Activated CD4-positive, alpha-beta T cell treated with anti-CD3 and anti-CD28 coated beads, Interleukin-2, amount 10 ng/mL, durations not matched to agents 7 days and 5 days (primary cell): Measurements from ENCODE around the gene ITPKB. TPM values are rescaled to one million over a fixed set of nuclear protein-coding genes. Genes with fewer than 3 reads are reported as not detected.
A peak's percentile ranks its signal among the peaks of the same experiment; 100 is the strongest.

Source experiments
- CTCF ChIA-PET: fragments of 350-600 bp; sonication (Branson Sonifier 250); formaldehyde crosslinking; loops from one replicate; lab custom pipeline; 2021; ENCODE audit warnings: antibody characterized with exemption; lab: Charles Lee
- POLR2A ChIA-PET: fragments of 350-600 bp; sonication (Branson Sonifier 250); formaldehyde crosslinking; loops from one replicate; lab custom pipeline; 2021; ENCODE audit warnings: antibody characterized with exemption; lab: Charles Lee
- DNase-seq: peaks from one replicate; pipeline ENCODE4 v3.0.0-alpha.2; 2020
- H3K27ac Mint-ChIP-seq: one replicate; pipeline ENCODE4 v1.8.0; 2021; ENCODE audit warnings: mild to moderate bottlenecking, moderate library complexity, mixed read lengths
- H3K27me3 Mint-ChIP-seq: one replicate; pipeline ENCODE4 v1.8.0; 2021; ENCODE audit warnings: mixed read lengths
- H3K36me3 Mint-ChIP-seq: one replicate; pipeline ENCODE4 v1.8.0; 2021; ENCODE audit warnings: low read depth, mixed read lengths
- H3K4me1 Mint-ChIP-seq: one replicate; pipeline ENCODE4 v1.8.0; 2021; ENCODE audit warnings: mixed read lengths
- H3K4me3 Mint-ChIP-seq: one replicate; pipeline ENCODE4 v1.8.0; 2021; ENCODE audit warnings: mild to moderate bottlenecking, moderate library complexity, mixed read lengths
- H3K9me3 Mint-ChIP-seq: one replicate; pipeline ENCODE4 v1.8.0; 2021; ENCODE audit warnings: mixed read lengths
- total RNA-seq, 2 experiments: library from RNA; stranded (reverse); gene quantifications; one replicate each; pipeline ENCODE4 v1.2.3, GENCODE V29; 2021

ITPKB gene
- total RNA-seq, 2 experiments from 2014 or later = 61.1 to 64.0 TPM

DNA sequence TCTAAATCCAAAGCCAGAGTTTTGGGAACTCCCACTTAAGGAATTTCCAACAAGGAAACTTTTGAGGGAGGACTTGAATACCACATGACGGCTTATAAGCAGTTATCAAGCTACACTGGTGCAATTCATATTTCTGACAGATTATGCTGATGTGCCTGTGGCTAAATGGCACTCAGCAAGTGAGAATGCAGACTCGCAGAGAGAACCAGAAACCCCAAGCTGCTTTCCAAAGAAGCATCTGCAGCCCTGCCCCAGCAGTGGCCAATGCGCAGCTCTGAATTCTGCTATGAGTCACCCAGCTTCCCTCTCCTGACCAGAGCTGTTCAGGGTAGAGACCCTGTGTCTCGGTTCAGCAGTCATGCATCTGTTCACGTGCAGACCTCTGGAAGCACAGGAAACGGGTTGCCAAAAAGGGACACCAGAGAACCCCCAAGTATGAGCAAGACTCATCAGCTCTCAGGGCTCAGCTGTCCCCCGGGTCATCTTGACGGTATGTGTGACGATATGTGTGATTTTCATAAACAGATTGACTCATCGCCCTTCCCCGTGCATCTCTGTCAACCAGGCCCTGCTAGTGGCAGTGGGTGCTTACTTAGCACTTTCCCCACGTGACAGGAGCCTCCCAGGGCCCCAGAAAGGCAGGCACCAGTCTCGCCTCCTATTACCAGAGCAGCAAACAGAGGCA is 76.3 kb downstream of the ITPKB start:
- Mint-ChIP-seq H3K27me3 (no peaks in the 10 kb centered on the region), H3K27ac (peak overlapping the region; percentile 91), H3K4me1 (peaks cover 82% of the 10 kb centered on the region), H3K9me3 (no peaks in the 10 kb centered on the region), H3K36me3 (peaks cover 38% of the 10 kb centered on the region), H3K4me3 (peak overlapping the region; percentile 53)
- POLR2A ChIA-PET = interaction anchor here (0.9 kb wide), 2 partner anchors 9 to 28 kb away, joined by 3 to 4 read pairs; no protein-coding TSS in a partner anchor
- DNase-seq = peak; percentile 82
- CTCF ChIA-PET = interaction anchor here (0.5 to 2.5 kb wide), 13 partner anchors 9 to 74 kb away, joined by 3 to 8 read pairs (median 4); no protein-coding TSS in a partner anchor

DNA sequence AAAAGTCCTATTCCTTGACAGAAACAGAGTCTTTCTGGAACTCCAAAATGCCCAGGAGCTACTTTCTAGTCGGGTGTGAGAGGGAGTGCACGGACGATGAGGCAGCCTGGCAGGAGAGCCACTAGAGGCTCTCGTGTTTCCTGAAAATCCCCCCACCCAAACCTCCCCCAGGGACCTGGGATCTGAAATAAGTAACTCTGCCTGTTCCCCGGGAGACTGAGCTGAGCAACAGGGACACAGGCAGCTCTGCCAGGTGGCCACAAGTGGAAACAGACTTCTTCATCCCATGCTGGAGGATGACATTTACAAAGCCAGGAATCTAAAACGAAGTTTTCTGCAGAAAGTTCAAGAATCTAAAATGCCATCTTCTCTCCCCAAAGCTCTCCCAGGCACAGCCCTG is 77.1 kb downstream of the ITPKB start:
- Mint-ChIP-seq H3K27me3 (no peaks in the 10 kb centered on the region), H3K4me1 (peaks cover 73% of the 10 kb centered on the region), H3K4me3 (no peak overlapping the region), H3K27ac (peak overlapping the region; percentile 91), H3K36me3 (peaks cover 39% of the 10 kb centered on the region), H3K9me3 (no peaks in the 10 kb centered on the region)
- POLR2A ChIA-PET = interaction anchor here (0.9 kb wide), 1 partner anchor 27 kb away, joined by 4 read pairs; no protein-coding TSS in a partner anchor
- CTCF ChIA-PET = interaction anchor here (0.8 to 2.5 kb wide), 13 partner anchors 8 to 166 kb away, joined by 3 to 8 read pairs (median 4); no protein-coding TSS in a partner anchor
- DNase-seq = no peak

DNA sequence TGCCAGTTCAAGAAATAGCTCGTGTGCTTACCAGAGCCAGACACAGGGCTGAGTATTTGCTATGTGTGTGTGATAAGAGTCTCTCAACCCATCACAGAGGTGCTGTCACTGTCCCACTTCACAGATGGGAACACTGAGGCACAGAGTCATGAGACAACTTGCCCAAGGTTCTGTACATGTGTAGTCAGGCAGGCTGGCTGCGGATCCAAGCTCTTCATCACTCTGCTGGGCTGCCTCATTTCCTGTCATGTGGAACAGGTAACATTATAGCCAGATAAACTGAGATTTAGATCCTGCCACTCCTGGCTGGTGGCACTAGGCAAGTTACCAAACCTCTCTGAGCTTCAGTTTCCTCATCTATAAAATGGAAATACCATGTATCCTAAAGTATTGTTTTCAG is 77.8 kb downstream of the ITPKB start:
- peaks cover 66% of the 10 kb centered on the region for H3K4me1 Mint-ChIP-seq
- peak overlapping the region; percentile 91 for H3K27ac Mint-ChIP-seq
- no peak for DNase-seq
- no peaks in the 10 kb centered on the region for H3K27me3 Mint-ChIP-seq
- ChIA-PET CTCF (interaction anchor here (0.9 to 2.5 kb wide), 8 partner anchors 10 to 167 kb away, joined by 3 to 6 read pairs (median 4); no protein-coding TSS in a partner anchor), POLR2A (no interaction called here)
- no peaks in the 10 kb centered on the region for H3K9me3 Mint-ChIP-seq
- peaks cover 34% of the 10 kb centered on the region for H3K36me3 Mint-ChIP-seq
- no peak overlapping the region for H3K4me3 Mint-ChIP-seq

DNA sequence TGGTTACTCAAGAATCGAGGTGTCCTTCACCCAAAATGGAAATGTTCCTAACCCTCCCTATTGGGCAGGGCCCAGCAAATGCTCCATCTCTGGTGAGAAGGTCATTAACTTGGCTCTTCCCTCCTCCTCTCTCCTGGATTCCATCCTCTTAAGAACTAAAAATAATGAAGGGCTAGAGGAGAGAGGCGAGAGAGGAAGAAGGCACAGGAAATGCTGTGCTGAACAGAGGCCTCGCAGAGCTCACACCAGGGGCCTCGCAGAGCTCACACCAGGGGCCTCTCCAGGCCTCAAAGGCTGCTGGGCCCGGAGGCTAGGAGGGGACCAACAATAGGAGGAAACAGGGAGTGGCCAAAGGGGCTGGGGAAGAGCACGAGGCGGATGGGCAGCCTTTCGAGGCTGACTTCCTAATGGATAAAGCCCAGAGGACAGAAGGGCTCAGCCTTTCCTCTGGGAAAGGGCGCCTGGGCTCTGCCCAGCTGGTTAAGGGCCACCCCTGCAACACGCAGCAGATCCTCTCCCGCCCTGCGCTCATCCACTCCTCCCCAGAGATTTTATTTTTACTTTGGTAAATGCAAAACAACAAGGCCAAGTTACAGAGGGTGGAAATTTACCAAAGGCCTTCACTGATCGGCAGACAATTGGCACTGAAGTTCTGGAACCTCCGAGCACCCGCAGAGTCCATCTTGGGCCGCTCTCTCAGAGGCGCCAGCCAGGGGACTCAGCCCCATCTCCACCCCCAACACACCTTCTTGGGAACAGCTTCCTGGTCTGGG is 78.5 kb downstream of the ITPKB start:
- Mint-ChIP-seq H3K4me3 (no peak overlapping the region), H3K36me3 (peaks cover 34% of the 10 kb centered on the region), H3K27me3 (no peaks in the 10 kb centered on the region), H3K9me3 (no peaks in the 10 kb centered on the region), H3K4me1 (peaks cover 60% of the 10 kb centered on the region), H3K27ac (peak overlapping the region; percentile 91)
- CTCF ChIA-PET = interaction anchor here (1.0 to 2.5 kb wide), 7 partner anchors 9 to 167 kb away, joined by 3 to 6 read pairs (median 5); no protein-coding TSS in a partner anchor
- no peak for DNase-seq
- POLR2A ChIA-PET = no interaction called here

DNA sequence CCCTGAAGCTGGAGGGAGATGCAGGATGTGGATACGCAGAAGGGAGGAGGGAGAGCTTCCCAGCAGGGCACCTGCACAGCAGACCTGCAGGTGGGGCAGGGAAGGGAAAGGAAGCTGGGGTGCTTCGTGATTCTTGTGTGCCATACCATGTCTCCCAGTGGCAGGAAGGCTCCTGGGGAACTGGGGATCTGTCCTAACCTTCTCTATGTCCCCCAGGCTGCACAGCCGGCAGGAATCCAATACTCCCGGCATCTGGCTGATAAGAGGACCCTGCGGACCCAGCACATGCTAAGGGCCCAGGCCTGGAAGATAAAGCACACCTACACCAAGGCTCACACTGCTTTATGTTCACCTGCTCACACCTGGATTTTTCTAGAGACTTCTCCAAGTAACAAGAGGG is 79.4 kb downstream of the ITPKB start:
- Mint-ChIP-seq H3K4me1 (peaks cover 50% of the 10 kb centered on the region), H3K27me3 (no peaks in the 10 kb centered on the region), H3K9me3 (no peaks in the 10 kb centered on the region), H3K27ac (peak overlapping the region; percentile 14), H3K36me3 (peaks cover 30% of the 10 kb centered on the region), H3K4me3 (no peak overlapping the region)
- no peak for DNase-seq
- POLR2A ChIA-PET = no interaction called here
- CTCF ChIA-PET = interaction anchor here (1.2 kb wide), 1 partner anchor 8 kb away, joined by 5 read pairs; no protein-coding TSS in a partner anchor

DNA sequence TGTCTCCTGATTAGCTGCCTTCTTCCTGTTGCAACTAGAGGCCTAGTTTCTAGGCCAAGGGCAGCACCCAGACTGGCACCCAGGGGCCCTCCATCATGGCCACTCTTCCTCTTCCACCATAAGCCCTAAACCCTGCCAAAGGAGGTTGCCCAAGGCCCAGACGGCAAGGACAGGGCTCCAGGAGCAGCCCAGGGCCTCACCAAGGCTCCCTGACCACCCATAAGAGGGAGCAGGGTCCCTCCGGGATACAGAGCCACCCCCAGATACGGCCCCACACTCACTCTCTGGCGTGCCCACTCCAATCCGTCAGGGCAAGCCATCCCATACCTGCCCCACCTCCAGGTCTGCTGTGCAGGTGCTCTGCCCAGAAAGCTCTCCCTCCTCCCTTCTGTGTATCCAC is 79.9 kb downstream of the ITPKB start:
- no peaks in the 10 kb centered on the region for H3K9me3 Mint-ChIP-seq
- peaks cover 45% of the 10 kb centered on the region for H3K4me1 Mint-ChIP-seq
- peaks cover 30% of the 10 kb centered on the region for H3K36me3 Mint-ChIP-seq
- H3K4me3 Mint-ChIP-seq = no peak overlapping the region
- DNase-seq = no peak
- CTCF ChIA-PET = interaction anchor here (1.1 to 1.2 kb wide), 2 partner anchors 9 to 16 kb away, joined by 3 to 5 read pairs; no protein-coding TSS in a partner anchor
- POLR2A ChIA-PET = no interaction called here
- H3K27ac Mint-ChIP-seq = no peak overlapping the region
- H3K27me3 Mint-ChIP-seq = no peaks in the 10 kb centered on the region

DNA sequence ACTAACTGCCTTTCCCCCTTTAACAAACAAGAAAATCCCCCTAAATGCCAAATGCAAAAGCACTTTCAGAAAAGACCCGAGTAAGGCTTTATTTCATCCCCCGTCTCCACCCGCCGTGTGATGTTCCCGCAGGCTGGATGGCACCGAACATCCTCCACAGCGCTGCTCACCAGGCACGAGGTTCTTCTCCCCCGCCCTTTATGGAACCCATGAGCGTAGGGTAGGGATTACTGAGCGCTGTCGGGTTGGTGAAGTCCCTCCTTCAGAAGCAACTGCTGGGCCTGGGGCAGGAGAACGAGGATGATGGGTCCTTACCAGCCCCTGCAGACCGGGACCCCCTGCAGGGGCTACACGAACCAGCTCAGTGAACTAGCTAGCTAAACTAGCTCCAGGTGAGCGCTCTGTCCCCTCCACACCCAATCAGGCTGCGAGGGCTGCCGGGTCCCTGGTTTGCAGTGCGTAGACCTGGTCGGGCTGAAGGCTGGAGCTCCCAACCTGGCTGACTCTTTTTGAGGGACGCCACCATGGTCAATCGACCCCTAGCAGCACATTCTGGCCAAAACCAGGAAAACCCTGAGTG is 80.4 kb downstream of the ITPKB start:
- H3K9me3 Mint-ChIP-seq = no peaks in the 10 kb centered on the region
- H3K36me3 Mint-ChIP-seq = peaks cover 28% of the 10 kb centered on the region
- H3K27me3 Mint-ChIP-seq = no peaks in the 10 kb centered on the region
- no peak for DNase-seq
- H3K27ac Mint-ChIP-seq = no peak overlapping the region
- ChIA-PET CTCF (interaction anchor here (0.6 to 1.2 kb wide), 4 partner anchors 9 to 646 kb away, joined by 3 to 8 read pairs (median 4); no protein-coding TSS in a partner anchor), POLR2A (no interaction called here)
- peaks cover 40% of the 10 kb centered on the region for H3K4me1 Mint-ChIP-seq
- H3K4me3 Mint-ChIP-seq = no peak overlapping the region

DNA sequence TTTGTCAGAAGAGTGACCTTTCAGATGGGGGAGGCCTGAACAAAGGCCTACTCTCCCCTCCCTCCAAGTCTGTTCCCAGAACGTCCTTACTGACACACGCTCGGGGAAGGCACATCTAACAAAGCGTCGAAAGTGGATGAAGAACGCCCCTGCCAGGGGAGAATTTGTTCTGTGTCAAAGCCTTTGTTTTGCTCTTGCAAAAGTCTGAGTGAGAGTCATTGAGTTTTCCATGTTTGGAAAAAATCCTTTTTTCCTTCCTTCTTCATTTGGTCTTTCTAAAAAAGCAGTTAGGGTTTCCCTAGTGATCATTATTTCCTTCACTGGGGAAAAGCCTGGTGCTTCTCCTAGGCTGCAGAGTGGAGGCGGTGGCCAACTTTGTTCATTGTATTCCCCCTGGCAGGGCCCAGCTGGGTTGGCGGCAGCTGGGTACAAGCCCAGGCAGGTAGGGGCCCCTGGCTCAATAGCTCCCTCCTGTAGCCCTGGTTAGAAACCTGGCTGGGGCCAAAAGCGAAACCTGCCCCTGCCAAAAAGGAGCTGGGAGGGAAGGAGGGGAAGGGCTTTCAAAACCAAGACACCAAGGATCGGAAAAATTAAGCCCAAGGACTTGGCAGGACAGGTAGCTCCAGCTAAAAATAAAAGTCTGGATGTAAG is 81.1 kb downstream of the ITPKB start:
- H3K27ac Mint-ChIP-seq = peak overlapping the region; percentile 62
- CTCF ChIA-PET = interaction anchor here (0.6 to 1.4 kb wide), 5 partner anchors 10 to 645 kb away, joined by 3 to 8 read pairs (median 4); no protein-coding TSS in a partner anchor
- H3K36me3 Mint-ChIP-seq = peaks cover 28% of the 10 kb centered on the region
- H3K4me3 Mint-ChIP-seq = no peak overlapping the region
- no peaks in the 10 kb centered on the region for H3K9me3 Mint-ChIP-seq
- H3K27me3 Mint-ChIP-seq = no peaks in the 10 kb centered on the region
- POLR2A ChIA-PET = no interaction called here
- no peak for DNase-seq
- peaks cover 34% of the 10 kb centered on the region for H3K4me1 Mint-ChIP-seq

DNA sequence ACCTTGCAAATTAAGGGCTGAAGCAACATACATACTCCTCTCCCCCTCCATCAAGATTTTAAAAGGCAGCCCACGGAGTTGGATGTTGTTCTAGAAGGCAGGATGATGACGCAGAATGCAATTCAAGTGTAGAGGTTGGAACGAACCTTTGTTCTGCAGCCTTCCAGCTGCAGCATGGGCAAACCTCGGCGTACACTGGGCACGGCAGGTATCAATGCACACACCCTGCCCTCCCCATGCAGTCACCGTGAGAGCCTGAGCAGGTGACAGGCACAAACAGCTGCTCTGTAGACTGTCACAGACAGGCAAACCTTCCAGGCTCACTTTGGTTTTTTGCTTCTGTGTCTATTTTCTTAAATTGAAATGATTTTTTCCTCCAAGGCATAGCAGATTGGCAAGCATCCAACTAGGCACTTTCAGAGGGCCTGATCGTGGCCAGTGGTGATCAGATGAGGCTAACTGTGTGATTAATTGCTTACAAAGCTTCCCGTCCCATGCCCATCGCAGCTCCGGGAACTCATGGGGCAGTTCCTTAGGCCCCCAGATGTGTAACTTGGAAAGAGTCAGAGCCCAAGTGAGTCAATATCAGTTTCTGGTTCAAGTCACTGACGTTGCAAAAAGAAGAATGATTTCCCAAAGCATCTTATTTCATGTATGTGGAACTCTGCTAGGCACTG is 82.3 kb downstream of the ITPKB start:
- peaks cover 22% of the 10 kb centered on the region for H3K36me3 Mint-ChIP-seq
- CTCF ChIA-PET = interaction anchor here (1.3 to 1.4 kb wide), 2 partner anchors 10 to 23 kb away, joined by 3 to 4 read pairs; no protein-coding TSS in a partner anchor
- no peak overlapping the region for H3K27ac Mint-ChIP-seq
- peak; percentile 44 for DNase-seq
- peak overlapping the region; percentile 25 for H3K4me3 Mint-ChIP-seq
- H3K9me3 Mint-ChIP-seq = no peaks in the 10 kb centered on the region
- peaks cover 21% of the 10 kb centered on the region for H3K4me1 Mint-ChIP-seq
- no peaks in the 10 kb centered on the region for H3K27me3 Mint-ChIP-seq
- POLR2A ChIA-PET = no interaction called here

DNA sequence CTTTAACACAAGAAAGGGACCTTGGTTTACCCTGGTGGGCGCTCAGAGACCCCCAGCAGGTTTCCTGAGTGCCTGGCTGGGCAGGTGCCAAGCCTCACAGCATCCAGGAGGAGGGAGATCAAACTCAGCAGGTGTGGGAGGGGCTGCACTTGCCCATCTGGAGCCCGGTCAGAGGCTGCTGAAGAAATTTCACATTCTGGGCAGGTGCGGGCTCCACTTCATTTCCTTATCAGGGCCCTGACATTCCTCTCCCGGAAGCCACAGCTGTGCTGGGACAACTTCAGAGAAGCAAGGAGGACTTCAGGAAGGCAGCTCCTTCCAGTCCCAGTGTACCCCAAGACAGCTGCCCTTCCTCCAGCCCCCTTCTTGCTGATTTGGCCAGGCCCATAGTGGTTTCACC is 82.9 kb downstream of the ITPKB start:
- H3K36me3 Mint-ChIP-seq = peaks cover 17% of the 10 kb centered on the region
- DNase-seq = no peak
- H3K4me1 Mint-ChIP-seq = peaks cover 16% of the 10 kb centered on the region
- H3K27me3 Mint-ChIP-seq = no peaks in the 10 kb centered on the region
- no peak overlapping the region for H3K27ac Mint-ChIP-seq
- H3K4me3 Mint-ChIP-seq = peak overlapping the region; percentile 25
- H3K9me3 Mint-ChIP-seq = no peaks in the 10 kb centered on the region
- ChIA-PET CTCF (interaction anchor here (0.6 to 1.5 kb wide), 3 partner anchors 23 to 347 kb away, joined by 3 read pairs; no protein-coding TSS in a partner anchor), POLR2A (no interaction called here)

DNA sequence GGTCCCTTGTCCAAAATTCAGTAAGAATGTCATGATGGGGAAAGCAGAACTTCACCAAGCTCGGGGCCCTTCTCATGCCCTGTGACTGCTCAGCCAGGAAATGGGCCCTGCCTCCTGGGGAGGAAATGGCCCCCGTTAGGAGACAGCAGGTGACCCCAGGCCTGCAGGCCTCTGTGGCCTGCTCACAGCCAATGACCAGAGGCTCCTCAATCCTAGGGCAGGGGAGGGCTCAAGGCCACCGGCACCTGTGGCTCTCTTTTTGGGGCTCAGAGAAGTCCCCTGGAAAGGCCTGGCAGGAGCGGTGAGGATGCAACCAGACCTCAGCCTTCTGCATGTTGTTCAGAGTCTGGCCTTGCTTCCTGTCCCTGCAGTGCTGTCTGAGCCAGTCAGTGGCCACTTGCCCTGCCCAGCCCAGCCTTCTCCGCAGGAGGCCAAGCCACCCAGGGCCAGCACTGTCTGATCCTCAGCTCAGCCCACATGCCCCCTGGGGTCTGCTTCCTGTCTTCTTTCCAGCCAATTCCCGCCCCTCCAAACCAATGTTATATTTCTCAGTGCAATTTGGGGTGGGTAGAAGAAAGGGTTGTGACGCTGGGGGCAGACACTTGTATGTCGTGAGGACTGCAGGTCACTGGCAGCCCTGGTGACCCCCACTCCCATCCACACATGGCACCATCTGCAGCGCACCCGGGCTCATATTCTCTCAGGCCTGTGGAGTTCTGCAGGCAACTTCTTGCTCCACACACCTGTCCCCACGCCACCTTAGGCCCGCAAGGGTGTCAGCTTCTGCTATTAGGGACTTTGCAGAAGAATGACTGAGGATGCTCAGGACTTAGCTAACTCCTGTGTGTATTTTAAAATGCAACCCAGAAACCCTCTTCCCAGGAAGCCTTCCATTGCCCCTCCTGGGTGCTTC is 83.6 kb downstream of the ITPKB start:
- peaks cover 15% of the 10 kb centered on the region for H3K4me1 Mint-ChIP-seq
- H3K27ac Mint-ChIP-seq = no peak overlapping the region
- H3K9me3 Mint-ChIP-seq = no peaks in the 10 kb centered on the region
- DNase-seq = no peak
- POLR2A ChIA-PET = no interaction called here
- H3K27me3 Mint-ChIP-seq = no peaks in the 10 kb centered on the region
- peaks cover 11% of the 10 kb centered on the region for H3K36me3 Mint-ChIP-seq
- H3K4me3 Mint-ChIP-seq = peak overlapping the region; percentile 73
- CTCF ChIA-PET = interaction anchor here (0.6 to 2.4 kb wide), 4 partner anchors 22 to 348 kb away, joined by 3 to 6 read pairs (median 3); no protein-coding TSS in a partner anchor
